ENCODE results near the gene MYO5A.

GRCh38 chr15:52417521-52417920 lies 111.2 kb downstream of the MYO5A start:
- TF ChIP-seq SP1 (IDR thresholded peaks at IDR 0.05) = no peak
- TF ChIP-seq FOXA1 (IDR thresholded peaks at IDR 0.05) = no peak
- TF ChIP-seq LEF1 (IDR thresholded peaks at IDR 0.05; ENCODE audit: borderline replicate concordance) = no peak
- TF ChIP-seq TARDBP (IDR thresholded peaks at IDR 0.05) = no peak
- TF ChIP-seq PKNOX1 (IDR thresholded peaks at IDR 0.05) = no peak
- TF ChIP-seq BHLHE40 (IDR thresholded peaks at IDR 0.05; ENCODE audit: borderline replicate concordance) = no peak
- TF ChIP-seq SUZ12 (IDR thresholded peaks at IDR 0.05) = no peak
- TF ChIP-seq FOXK2 (IDR thresholded peaks at IDR 0.05) = no peak
- TF ChIP-seq ZNF384 (IDR thresholded peaks at IDR 0.05) = no peak
- no peak for TF ChIP-seq HDGF (IDR thresholded peaks at IDR 0.05; ENCODE audit: borderline replicate concordance)
- TF ChIP-seq NFRKB (IDR thresholded peaks at IDR 0.05) = no peak
- no peak for TF ChIP-seq ELF4 (IDR thresholded peaks at IDR 0.05)
- TF ChIP-seq L3MBTL2 (conservative IDR thresholded peaks at IDR 0.05) = no peak
